KOPT-K1 (cell line): ENCODE results near the gene KLF5.

Experiments
- H3K27ac ChIP-seq: fragments of 200-600 bp; sonication (generic); 2 replicates; pipeline ENCODE4 v1.5.1; 2016; ENCODE audit warnings: antibody characterized with exemption, mild to moderate bottlenecking, low read depth, low read length; ENCODE audit not compliant: poor library complexity, severe bottlenecking
- H3K36me3 ChIP-seq: fragments of 200-600 bp; sonication (generic); 2 replicates; pipeline ENCODE4 v1.5.1; 2017; ENCODE audit warnings: antibody characterized with exemption, mild to moderate bottlenecking, low read length, moderate library complexity; ENCODE audit not compliant: insufficient read depth
- H3K9me3 ChIP-seq: fragments of 200-600 bp; sonication (generic); 2 replicates; pipeline ENCODE4 v1.5.1; 2017; ENCODE audit warnings: antibody characterized with exemption, low read length, mild to moderate bottlenecking; ENCODE audit not compliant: insufficient read depth, poor library complexity, severe bottlenecking

The KLF5 gene

DNA sequence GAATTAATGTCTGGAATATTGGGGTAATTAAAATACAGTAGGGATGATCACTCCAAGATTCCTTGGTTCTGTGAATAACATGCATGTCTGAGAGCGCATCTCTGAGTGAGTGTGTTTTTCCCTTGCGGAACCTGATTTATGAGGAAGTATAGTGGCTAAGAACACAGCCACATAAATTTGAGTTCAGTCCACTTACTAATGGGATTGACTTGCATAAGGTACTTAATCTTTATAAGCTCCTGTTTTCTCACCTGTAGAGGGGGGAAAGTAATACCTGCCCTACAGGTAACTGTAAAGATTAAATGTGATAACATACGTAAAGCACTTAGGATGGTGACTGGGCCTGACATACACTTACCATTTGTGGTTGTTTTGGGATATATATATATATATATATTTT is 60.8 kb downstream of the KLF5 start:
- Histone ChIP-seq H3K9me3 (no peaks in the 10 kb centered on the region), H3K36me3 (no peaks in the 10 kb centered on the region), H3K27ac (no peak overlapping the region)
